H1 (cell line): ENCODE results near the gene PAX9. TPM values are rescaled to one million over a fixed set of nuclear protein-coding genes. Genes with fewer than 3 reads are reported as not detected.

Source experiments
- polyA plus RNA-seq, 7 experiments: library from polyadenylated mRNA; depleted of rRNA in 3 of 7; stranded (reverse) in 5 of 7; unstranded in 2 of 7; fragments of >200 nt in 5 of 7; fragments of 200-250 nt in 2 of 7; gene quantifications; 1 replicate in 5 of 7; 2 replicates in 1 of 7; 4 replicates in 1 of 7; pipeline versions ENCODE4 v1.2.1 to v1.2.3, GENCODE V29; 2011 to 2013; ENCODE audit warnings: missing spikeins in 2 of 7, mixed read lengths in 2 of 7
- total RNA-seq: library from RNA; stranded (reverse); fragmentation: NEBNext Ultra II Directional; extraction: Animal tissue kit (Norgen Biotek cat#: 25700); gene quantifications from 2 replicates; pipeline ENCODE4 v1.2.1, GENCODE V29; 2021

The PAX9 gene
- total and polyA plus RNA-seq, 2 of the 8 experiments (the other 6 are each of a cell fraction or from before 2014, with no cell fraction given): 0.05 TPM; not detected in 1

Other genes with a start within 250 kb of the PAX9 start
- gene NKX2-1, start 141.6 kb upstream of the PAX9 start, total RNA-seq: not detected in 2 replicates
- not detected in 2 replicates for gene NKX2-1, start 141.6 kb upstream of the PAX9 start, polyA plus RNA-seq (2011; rRNA removed)
- not detected in 2 replicates for gene NKX2-8, start 79.2 kb upstream of the PAX9 start, total RNA-seq
- not detected in 2 replicates for gene NKX2-8, start 79.2 kb upstream of the PAX9 start, polyA plus RNA-seq (2011; rRNA removed)